ENCODE results near the gene CHST11. TPM values are rescaled to one million over a fixed set of nuclear protein-coding genes. Genes with fewer than 3 reads are reported as not detected.

Gene CHST11
- total RNA-seq, 1 donor from 2014 or later: 15.5 TPM

GRCh38 chr12:104704224-104704779, 247.6 kb downstream of the CHST11 start:
- H3K4me3 Mint-ChIP-seq: no peak overlapping the region
- no peak overlapping the region for H3K27ac Mint-ChIP-seq
- H3K27me3 Mint-ChIP-seq: no peaks in the 10 kb centered on the region
- DNase-seq (ENCODE audit: extremely low spot score, unreplicated experiment): no peak
- no peaks in the 10 kb centered on the region for H3K36me3 Mint-ChIP-seq
- H3K4me1 Mint-ChIP-seq (ENCODE audit: unreplicated experiment): peaks cover 17% of the 10 kb centered on the region
- no peaks in the 10 kb centered on the region for H3K9me3 Mint-ChIP-seq
- TF ChIP-seq, protein P1, sequence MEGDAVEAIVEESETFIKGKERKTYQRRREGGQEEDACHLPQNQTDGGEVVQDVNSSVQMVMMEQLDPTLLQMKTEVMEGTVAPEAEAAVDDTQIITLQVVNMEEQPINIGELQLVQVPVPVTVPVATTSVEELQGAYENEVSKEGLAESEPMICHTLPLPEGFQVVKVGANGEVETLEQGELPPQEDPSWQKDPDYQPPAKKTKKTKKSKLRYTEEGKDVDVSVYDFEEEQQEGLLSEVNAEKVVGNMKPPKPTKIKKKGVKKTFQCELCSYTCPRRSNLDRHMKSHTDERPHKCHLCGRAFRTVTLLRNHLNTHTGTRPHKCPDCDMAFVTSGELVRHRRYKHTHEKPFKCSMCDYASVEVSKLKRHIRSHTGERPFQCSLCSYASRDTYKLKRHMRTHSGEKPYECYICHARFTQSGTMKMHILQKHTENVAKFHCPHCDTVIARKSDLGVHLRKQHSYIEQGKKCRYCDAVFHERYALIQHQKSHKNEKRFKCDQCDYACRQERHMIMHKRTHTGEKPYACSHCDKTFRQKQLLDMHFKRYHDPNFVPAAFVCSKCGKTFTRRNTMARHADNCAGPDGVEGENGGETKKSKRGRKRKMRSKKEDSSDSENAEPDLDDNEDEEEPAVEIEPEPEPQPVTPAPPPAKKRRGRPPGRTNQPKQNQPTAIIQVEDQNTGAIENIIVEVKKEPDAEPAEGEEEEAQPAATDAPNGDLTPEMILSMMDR (conservative IDR thresholded peaks at IDR 0.05): no peak

DNA sequence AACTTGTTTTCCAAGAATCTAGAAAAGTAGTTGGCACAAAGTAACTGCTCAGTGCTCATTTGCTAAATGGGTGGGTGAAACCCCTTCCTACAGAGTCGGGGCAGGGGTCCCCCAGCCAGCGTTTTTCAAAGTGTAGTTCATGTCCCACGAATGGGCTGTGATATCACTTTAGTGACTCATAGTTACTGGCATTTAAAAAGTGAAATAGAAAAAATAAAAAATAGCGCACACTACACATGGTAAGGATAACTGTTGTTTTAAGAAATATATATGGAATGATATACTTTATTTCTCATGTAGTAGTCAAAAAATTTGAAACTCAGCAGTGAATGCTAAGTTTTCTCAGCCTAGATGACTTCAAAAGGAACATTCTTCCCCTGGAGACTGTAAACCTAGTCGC, 250.4 kb downstream of the CHST11 start:
- Mint-ChIP-seq H3K27ac (no peak overlapping the region), H3K36me3 (no peaks in the 10 kb centered on the region), H3K27me3 (no peaks in the 10 kb centered on the region), H3K4me1 (ENCODE audit: unreplicated experiment) (peaks cover 32% of the 10 kb centered on the region), H3K9me3 (no peaks in the 10 kb centered on the region), H3K4me3 (no peak overlapping the region)
- TF ChIP-seq, protein P1 (conservative IDR thresholded peaks at IDR 0.05): no peak
- no peak for DNase-seq (ENCODE audit: extremely low spot score, unreplicated experiment)

DNA sequence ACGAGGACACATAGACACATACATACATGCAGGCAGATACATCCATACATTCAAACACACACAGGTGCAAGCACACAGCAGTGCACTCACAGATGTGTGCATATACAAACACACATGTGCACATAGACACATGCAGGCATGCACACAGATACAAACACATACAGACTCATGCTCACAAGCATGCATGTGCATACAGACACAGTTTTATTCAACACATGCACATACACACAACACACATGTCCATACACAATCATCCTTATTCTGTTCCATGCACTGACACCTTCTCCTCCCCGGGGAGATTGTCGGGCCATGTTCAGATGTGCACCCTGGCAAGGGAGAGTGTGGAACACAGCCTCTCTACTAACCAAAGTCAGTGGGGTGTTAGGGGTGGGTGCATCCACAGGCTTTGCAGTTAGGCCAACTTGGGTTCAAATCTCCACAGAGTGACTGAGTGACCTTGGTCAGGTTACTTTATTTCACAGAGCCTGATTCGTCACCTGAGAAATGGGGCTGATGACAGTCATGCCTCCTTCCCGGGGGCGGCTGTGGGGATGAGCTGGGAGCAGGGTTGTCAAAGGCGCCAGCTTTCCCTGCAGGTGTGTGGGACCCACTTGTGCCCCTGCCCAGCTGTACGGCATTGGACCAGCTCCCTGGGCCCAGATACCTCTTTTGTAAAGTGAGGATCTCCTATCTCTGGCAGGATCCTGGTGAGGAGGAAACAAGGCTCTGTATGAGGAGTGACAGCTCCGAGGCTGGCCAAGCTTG, 251.2 kb downstream of the CHST11 start:
- no peak for DNase-seq (ENCODE audit: extremely low spot score, unreplicated experiment)
- H3K9me3 Mint-ChIP-seq: no peaks in the 10 kb centered on the region
- H3K27ac Mint-ChIP-seq: peak overlapping the region; percentile 28
- TF ChIP-seq, protein P1 (conservative IDR thresholded peaks at IDR 0.05): no peak
- H3K27me3 Mint-ChIP-seq: no peaks in the 10 kb centered on the region
- peaks cover 39% of the 10 kb centered on the region for H3K4me1 Mint-ChIP-seq (ENCODE audit: unreplicated experiment)
- no peak overlapping the region for H3K4me3 Mint-ChIP-seq
- no peaks in the 10 kb centered on the region for H3K36me3 Mint-ChIP-seq

DNA sequence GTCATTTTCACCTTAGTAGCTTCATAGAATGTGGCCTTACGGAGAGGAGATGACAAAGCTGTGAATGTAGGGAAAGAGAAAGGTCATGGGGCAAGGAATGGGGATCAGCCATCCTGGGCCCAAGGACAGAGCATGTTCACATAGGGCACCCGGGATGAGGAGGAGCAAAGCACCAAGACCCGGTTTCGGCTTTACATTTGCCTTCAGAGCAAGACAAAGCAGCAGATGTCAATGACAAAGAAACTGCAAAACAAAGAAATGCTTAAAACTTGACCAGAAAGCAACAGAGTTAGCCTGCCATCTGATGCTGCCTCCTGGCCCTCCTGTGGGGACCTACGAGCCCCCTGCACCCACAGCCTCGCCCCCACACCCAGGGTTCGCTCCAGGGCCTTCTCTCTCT, 252.1 kb downstream of the CHST11 start:
- TF ChIP-seq, protein P1 (conservative IDR thresholded peaks at IDR 0.05): no peak
- no peaks in the 10 kb centered on the region for H3K27me3 Mint-ChIP-seq
- peaks cover 39% of the 10 kb centered on the region for H3K4me1 Mint-ChIP-seq (ENCODE audit: unreplicated experiment)
- no peaks in the 10 kb centered on the region for H3K36me3 Mint-ChIP-seq
- no peak for DNase-seq (ENCODE audit: extremely low spot score, unreplicated experiment)
- no peaks in the 10 kb centered on the region for H3K9me3 Mint-ChIP-seq
- H3K4me3 Mint-ChIP-seq: no peak overlapping the region
- H3K27ac Mint-ChIP-seq: no peak overlapping the region

- TF ChIP-seq, protein P1 (conservative IDR thresholded peaks at IDR 0.05): no peak
- no peak for DNase-seq (ENCODE audit: extremely low spot score, unreplicated experiment)
- Mint-ChIP-seq H3K9me3 (no peaks in the 10 kb centered on the region), H3K27ac (no peak overlapping the region), H3K4me3 (no peak overlapping the region), H3K27me3 (no peaks in the 10 kb centered on the region), H3K36me3 (no peaks in the 10 kb centered on the region), H3K4me1 (ENCODE audit: unreplicated experiment) (peaks cover 46% of the 10 kb centered on the region)
Observed at GRCh38 chr12:104709692-104710435, 253.1 kb downstream of the CHST11 start.
